ENCODE measurements around the gene C1orf35. TPM values are rescaled to one million over a fixed set of nuclear protein-coding genes. Genes with fewer than 3 reads are reported as not detected.
A peak's percentile ranks its signal among the peaks of the same experiment; 100 is the strongest.

C1orf35 gene
- total and polyA plus RNA-seq, 2 donors (not counting 1 experiment from before 2014, with no cell fraction given): 4.8 to 7.6 TPM

DNA sequence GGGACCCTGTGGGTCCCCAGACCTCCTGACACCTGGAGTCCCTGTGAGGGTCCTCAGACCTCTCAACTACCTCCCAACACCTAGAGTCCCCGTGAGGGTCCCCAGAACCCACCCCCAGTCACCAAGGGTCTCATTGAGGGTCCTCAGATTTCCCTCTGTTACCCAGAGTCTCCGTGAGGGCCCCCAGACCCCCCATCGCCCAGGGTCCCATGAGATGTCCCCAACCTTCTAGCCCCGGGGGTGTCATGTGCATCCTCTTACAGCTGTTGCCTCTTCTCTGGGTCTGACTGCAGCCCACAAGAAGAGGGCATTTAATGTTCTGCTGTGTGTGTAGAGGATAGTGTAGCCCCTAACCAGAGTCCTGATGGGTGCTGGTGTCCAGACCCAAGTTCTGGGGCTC, 44.6 kb upstream of the C1orf35 start:
- Histone ChIP-seq H3K4me3 (replicated peaks in 1 of 4; ENCODE audit: control extremely low read depth in 1 of 4, insufficient read depth in 1 of 4, low read depth in 3 of 4, low read length in 4 of 4) (no peak overlapping the region), H3K36me3 (ENCODE audit: control insufficient read depth, insufficient read depth, low read length) (peaks cover 16% of the 10 kb centered on the region), H3K79me2 (ENCODE audit: control insufficient read depth, insufficient read depth, low read length) (peaks cover 61% of the 10 kb centered on the region), H4K20me1 (ENCODE audit: control insufficient read depth, extremely low read depth, insufficient read depth, low read length) (no peaks in the 10 kb centered on the region), H3K4me1 (ENCODE audit: control insufficient read depth, extremely low read depth, insufficient read depth, low read length) (peaks cover 34% of the 10 kb centered on the region), H3K27ac (ENCODE audit: insufficient read depth, low read length) (peak overlapping the region; percentile 65), H3K4me2 (ENCODE audit: extremely low read depth, insufficient read depth, low read length) (no peak overlapping the region), H2AFZ (ENCODE audit: low read length) (no peak overlapping the region), H3K9me3 (ENCODE audit: control insufficient read depth, insufficient read depth, low read depth, low read length) (no peaks in the 10 kb centered on the region), H3K9ac (ENCODE audit: insufficient read depth, low read length) (no peak overlapping the region), H3K27me3 (ENCODE audit: control insufficient read depth, insufficient read depth, low read length) (no peaks in the 10 kb centered on the region)
- DNase-seq (ENCODE audit: low read depth in 2 of 2): no peak
- TF ChIP-seq CTCF (conservative IDR thresholded peaks at IDR 0.05 in 1 of 2, IDR thresholded peaks at IDR 0.05 in 1 of 2; ENCODE audit: low read depth in 1 of 2, low read length in 2 of 2) (no peak), EZH2 (IDR thresholded peaks at IDR 0.05; ENCODE audit: low read length, missing control alignments) (no peak)

DNA sequence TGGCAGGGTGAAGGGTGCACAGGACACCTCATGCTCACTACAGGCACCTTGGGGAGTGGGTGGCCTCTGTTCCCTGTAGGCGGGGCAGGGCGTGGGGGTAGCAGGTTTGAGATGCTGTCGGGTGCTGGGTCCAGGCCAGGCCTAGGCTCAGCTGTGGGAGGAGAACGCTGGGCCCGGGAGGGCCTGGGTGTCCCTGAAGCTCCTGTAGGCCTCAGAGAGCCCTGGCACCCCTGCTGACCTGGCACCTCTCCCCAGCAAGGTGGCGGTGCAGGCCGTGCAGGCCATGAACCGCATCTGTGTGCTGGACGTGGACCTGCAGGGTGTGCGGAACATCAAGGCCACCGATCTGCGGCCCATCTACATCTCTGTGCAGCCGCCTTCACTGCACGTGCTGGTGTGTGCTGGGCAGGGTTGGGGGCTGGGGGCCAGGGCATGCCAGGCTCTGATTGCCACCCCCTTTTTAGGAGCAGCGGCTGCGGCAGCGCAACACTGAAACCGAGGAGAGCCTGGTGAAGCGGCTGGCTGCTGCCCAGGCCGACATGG, 44.1 kb upstream of the C1orf35 start:
- H3K27me3 ChIP-seq (ENCODE audit: control insufficient read depth, insufficient read depth, low read length): no peaks in the 10 kb centered on the region
- no peak overlapping the region for H2AFZ ChIP-seq (ENCODE audit: low read length)
- H3K4me1 ChIP-seq (ENCODE audit: control insufficient read depth, extremely low read depth, insufficient read depth, low read length): peaks cover 36% of the 10 kb centered on the region
- no peak overlapping the region for H3K9ac ChIP-seq (ENCODE audit: insufficient read depth, low read length)
- no peak overlapping the region for H3K27ac ChIP-seq (ENCODE audit: insufficient read depth, low read length)
- H3K36me3 ChIP-seq (ENCODE audit: control insufficient read depth, insufficient read depth, low read length): peaks cover 16% of the 10 kb centered on the region
- no peaks in the 10 kb centered on the region for H3K9me3 ChIP-seq (ENCODE audit: control insufficient read depth, insufficient read depth, low read depth, low read length)
- no peak overlapping the region for H3K4me3 ChIP-seq (replicated peaks in 1 of 4; ENCODE audit: control extremely low read depth in 1 of 4, insufficient read depth in 1 of 4, low read depth in 3 of 4, low read length in 4 of 4)
- H3K79me2 ChIP-seq (ENCODE audit: control insufficient read depth, insufficient read depth, low read length): peaks cover 66% of the 10 kb centered on the region
- DNase-seq (ENCODE audit: low read depth in 2 of 2): no peak
- no peaks in the 10 kb centered on the region for H4K20me1 ChIP-seq (ENCODE audit: control insufficient read depth, extremely low read depth, insufficient read depth, low read length)
- no peak for TF ChIP-seq CTCF (conservative IDR thresholded peaks at IDR 0.05 in 1 of 2, IDR thresholded peaks at IDR 0.05 in 1 of 2; ENCODE audit: low read depth in 1 of 2, low read length in 2 of 2)
- no peak for TF ChIP-seq EZH2 (IDR thresholded peaks at IDR 0.05; ENCODE audit: low read length, missing control alignments)
- H3K4me2 ChIP-seq (ENCODE audit: extremely low read depth, insufficient read depth, low read length): no peak overlapping the region

DNA sequence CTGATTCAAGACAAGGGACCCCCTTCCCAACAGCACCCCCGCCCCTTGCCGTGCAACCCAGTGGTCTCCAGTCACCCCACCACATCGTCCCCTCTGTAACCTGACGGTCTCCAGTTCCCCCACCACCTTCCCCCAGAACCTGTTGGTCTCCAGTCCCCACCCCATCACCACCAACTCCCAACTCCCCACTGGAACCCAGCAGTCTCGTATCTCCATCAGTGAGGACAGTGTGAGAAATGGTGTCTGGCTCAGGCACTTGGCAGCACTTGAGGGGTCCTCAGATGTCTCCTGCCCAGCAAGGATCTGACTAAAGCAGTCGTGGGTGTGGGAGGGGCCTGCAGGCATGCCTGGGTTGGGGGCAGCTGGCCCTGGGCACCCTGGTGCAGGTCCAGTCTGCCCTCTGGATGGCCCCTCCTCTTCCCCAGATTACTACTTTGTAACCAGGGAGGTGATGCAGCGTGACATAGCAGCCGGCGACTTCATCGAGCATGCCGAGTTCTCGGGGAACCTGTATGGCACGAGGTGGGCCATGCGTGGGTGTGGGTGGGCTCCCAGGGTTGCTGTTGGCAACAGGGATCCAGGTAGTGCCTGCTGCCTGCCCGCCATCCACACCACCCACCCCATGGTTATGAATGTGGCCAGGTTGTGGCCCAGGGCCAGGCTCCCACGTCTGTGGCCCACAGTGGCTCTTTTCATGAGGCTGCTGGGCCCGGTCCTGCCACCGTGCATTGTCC, 43.5 kb upstream of the C1orf35 start:
- no peak for TF ChIP-seq EZH2 (IDR thresholded peaks at IDR 0.05; ENCODE audit: low read length, missing control alignments)
- no peak for TF ChIP-seq CTCF (conservative IDR thresholded peaks at IDR 0.05 in 1 of 2, IDR thresholded peaks at IDR 0.05 in 1 of 2; ENCODE audit: low read depth in 1 of 2, low read length in 2 of 2)
- no peak for DNase-seq (ENCODE audit: low read depth in 2 of 2)
- H2AFZ ChIP-seq (ENCODE audit: low read length): no peak overlapping the region
- H3K27me3 ChIP-seq (ENCODE audit: control insufficient read depth, insufficient read depth, low read length): no peaks in the 10 kb centered on the region
- no peaks in the 10 kb centered on the region for H3K9me3 ChIP-seq (ENCODE audit: control insufficient read depth, insufficient read depth, low read depth, low read length)
- peaks cover 69% of the 10 kb centered on the region for H3K79me2 ChIP-seq (ENCODE audit: control insufficient read depth, insufficient read depth, low read length)
- no peak overlapping the region for H3K4me3 ChIP-seq (replicated peaks in 1 of 4; ENCODE audit: control extremely low read depth in 1 of 4, insufficient read depth in 1 of 4, low read depth in 3 of 4, low read length in 4 of 4)
- no peaks in the 10 kb centered on the region for H4K20me1 ChIP-seq (ENCODE audit: control insufficient read depth, extremely low read depth, insufficient read depth, low read length)
- peaks cover 41% of the 10 kb centered on the region for H3K4me1 ChIP-seq (ENCODE audit: control insufficient read depth, extremely low read depth, insufficient read depth, low read length)
- H3K36me3 ChIP-seq (ENCODE audit: control insufficient read depth, insufficient read depth, low read length): peaks cover 20% of the 10 kb centered on the region
- H3K9ac ChIP-seq (ENCODE audit: insufficient read depth, low read length): no peak overlapping the region
- no peak overlapping the region for H3K27ac ChIP-seq (ENCODE audit: insufficient read depth, low read length)
- no peak overlapping the region for H3K4me2 ChIP-seq (ENCODE audit: extremely low read depth, insufficient read depth, low read length)
